HG03354 (cell line): ENCODE measurements around the gene APP.
"Not testable (repeated sequence)": the region's sequence is repeated elsewhere in the genome, so short reads cannot be mapped to it uniquely, and the experiment has no call there.

Experiments used
- ATAC-seq: cut with Tn5 transposase; IDR thresholded peaks from one replicate; pipeline ENCODE4 v1.9.1; 2021; ENCODE audit warnings: mild to moderate bottlenecking; ENCODE audit not compliant: unreplicated experiment, poor library complexity, severe bottlenecking

Gene APP

DNA sequence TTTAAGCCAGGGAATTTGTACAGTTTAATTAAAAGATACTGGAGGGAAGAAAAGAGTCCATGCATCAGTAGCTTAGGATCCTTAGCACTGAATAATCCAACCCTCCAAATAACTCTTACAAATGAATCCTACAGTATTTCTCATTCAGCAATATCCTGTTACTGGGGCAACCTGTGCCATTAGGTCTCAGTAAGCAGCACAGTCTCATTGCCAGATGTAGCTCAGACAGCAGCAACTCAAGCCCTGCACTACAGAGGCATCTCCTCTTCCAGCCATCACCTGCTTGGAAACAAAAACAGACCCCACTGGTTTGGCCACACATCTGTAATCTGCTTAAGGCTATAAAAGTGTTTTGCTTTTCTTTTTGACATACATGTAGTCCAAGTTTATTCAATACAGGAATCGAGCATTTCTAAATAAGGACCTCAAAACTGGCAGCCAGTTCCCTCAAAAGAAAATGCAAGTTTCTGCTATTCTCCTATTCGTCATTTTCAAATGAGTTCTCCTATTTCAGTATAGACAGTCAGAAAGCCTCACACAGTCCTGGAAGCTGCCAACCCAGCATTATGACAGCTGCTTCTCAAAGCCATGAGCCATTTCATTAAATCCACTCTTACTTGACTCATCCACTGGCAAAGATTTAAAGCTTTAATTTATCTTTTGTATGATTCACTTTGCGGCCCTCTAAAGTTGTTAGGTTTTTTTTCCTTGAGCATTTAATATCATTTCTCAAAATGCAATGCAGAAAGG is 129.0 kb downstream of the APP start:
- ATAC-seq = no peak

DNA sequence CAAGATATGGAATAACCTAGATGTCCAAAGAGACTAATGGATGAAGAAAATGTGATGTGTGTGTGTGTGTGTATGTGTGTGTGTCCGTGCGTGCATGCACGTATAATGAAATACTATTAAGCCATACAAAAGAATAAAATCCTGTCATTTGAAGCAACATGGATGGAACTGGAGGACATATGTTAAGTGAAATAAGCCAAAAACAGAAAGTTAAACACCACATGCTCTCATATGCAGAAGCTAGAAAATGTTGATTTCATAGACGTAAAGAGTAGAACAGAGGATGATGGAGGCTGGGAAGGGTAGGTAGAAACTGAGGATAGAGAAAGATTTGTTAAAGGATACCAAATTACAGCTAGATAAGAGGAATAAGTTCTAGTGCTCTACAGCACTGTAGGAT is 133.7 kb downstream of the APP start:
- ATAC-seq = no peak

DNA sequence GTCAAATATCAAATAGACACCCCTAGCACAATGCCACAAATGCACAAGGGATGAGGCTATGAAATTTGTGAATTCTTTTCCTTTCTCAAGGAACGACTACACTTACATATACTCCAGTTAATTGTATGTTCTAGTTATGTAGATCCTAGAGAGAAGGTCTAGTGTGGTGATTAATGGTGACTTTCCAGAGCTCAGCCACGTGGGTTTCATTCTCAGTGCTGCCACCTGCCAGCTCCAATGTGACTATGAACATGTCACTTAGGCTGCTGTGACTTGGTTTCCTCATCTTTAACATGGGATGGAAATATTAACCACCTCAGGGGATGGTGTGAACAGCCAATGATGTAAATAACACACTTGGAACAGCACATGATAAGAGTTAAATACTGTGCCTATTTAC is 138.3 kb downstream of the APP start:
- no peak for ATAC-seq

DNA sequence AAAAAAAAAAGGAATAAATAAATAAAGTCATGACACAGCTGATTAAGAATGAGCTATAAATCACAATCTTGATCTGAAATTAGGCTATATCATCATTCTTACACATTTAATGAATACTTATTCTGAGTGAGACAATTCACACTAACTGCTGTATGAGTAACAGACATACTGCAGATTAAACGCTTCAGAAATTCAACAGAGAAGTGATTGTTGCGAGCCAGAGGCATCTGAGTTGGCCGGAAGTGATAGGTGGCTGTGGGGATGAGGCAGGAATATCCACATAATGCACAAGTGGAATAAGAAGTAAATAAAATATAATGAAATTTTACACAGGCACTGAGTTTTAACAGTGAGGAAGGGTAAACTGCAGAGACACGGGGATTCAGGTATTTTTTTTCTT is 142.4 kb downstream of the APP start:
- no peak for ATAC-seq

DNA sequence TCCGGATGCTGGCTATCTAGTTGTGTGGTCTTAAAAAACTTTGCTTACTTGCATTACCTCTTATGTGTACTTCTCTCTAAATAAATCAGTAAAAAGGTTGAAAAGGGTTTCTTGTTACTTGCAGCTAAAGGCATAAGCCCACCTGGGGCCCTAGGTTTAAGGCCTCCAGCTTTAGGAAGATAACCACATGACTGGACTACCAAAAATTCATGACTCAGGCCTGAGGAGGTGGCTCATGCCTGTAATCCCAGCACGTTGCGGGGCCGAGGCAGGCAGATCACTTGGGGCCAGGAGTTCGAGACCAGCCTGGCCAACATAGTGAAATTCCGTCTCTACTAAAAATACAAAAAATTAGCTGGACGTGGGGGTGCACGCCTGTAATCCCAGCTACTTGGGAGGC is 142.9 kb downstream of the APP start:
- no peak for ATAC-seq

DNA sequence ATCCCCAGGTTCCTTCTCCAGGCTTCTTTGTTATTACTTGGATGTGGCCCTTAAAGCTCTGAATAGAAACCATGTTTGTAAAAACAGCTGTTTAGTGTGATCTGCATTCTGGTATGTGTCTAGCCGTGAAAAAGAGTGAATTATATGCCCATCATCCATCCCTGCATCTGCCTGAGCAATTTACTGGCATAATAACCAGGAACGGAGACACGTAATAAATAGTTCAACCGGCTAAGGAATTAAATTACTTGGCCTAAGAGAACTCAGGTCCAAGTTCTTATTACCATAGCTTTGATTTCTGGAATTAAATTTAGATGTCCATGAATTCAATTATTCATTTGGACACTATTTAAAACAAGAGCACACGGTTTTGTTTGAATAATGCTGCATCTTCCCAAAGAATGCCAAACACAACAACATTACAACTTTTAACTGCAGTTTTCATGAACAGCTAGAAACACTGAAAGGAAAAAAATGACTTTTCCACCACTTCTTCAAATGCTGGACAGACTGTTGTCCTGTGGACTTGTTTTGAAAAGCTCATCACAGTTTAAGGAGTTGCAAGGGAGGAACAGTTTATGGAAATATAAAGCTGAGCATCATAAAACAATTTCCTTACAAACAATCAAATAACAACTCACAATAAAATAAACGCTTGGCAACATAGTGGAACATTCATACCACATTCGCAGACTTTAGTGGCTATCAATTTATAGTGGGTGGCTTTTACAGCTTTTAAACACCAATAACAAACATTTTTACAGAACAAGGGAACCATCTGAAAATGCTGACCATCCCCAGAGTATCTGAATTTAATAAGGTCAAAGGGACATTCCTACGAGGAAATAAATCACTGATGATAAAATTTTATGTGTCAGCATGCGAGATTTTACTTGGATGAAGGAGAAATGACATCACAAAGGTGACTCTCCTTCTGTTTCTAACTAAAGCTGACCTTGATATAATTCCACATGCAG is 144.7 kb downstream of the APP start:
- ATAC-seq = no peak

DNA sequence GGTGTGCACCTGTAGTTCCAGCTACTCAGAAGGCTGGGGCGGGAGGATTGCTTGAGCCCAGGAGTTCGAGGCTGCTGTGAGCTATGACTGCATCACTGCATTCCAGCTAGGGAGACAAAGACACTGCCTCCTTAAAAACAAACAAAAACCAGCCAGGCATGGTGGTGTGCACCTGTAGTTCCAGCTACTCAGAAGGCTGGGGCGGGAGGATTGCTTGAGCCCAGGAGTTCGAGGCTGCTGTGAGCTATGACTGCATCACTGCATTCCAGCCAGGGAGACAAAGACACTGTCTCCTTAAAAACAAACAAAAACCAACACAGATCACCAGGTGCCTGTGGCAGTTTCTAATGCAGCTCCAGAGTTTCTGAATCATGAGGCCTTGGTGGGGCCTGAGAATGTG is 147.2 kb downstream of the APP start:
- not testable (repeated sequence) for ATAC-seq

DNA sequence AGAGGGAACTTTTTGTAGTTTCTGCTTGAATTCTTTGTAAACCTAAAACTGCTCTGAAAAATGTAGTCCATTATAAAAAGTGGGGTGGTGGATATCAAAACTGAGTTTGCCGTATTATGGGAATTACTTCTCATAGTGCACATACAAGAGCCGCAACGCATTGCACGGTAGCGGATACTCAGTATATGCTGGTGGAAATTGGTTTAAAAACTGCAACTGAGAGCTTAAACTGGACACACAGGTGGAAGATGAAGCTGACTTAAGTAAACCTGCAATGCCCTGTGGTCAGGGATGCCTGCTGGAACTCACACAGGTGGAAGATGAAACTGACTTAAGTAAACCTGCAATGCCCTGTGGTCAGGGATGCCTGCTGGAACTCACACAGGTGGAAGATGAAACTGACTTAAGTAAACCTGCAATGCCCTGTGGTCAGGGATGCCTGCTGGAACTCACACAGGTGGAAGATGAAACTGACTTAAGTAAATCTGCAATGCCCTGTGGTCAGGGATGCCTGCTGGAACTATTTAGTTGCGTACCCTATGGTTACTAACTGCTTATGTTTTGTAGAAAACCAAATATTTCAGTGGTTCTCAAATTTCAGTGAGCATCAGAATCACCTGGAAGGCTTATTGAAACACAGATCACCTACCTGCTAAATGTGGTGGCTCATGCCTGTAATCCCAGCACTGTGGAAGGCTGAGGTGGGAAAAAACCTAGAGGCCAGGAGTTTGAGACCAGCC is 147.8 kb downstream of the APP start:
- not testable (repeated sequence) for ATAC-seq

DNA sequence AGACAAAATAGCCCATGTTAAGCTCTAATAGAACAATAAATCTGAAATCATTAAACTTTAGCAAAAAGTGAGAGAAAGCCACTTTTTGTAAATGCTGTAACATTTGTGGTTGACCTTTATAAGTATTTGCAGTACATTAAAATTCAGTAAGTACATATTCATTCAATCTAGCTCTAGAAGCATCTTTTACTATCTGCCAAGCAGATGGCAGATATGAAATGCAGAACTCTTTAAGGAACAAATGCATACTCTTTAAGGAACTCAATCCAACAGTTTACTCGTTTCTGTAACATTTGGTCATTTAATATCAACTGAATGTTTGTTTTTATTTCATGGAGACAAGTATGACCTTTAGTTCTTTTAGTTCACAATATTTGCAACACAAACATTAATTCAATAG is 150.1 kb downstream of the APP start:
- no peak for ATAC-seq

DNA sequence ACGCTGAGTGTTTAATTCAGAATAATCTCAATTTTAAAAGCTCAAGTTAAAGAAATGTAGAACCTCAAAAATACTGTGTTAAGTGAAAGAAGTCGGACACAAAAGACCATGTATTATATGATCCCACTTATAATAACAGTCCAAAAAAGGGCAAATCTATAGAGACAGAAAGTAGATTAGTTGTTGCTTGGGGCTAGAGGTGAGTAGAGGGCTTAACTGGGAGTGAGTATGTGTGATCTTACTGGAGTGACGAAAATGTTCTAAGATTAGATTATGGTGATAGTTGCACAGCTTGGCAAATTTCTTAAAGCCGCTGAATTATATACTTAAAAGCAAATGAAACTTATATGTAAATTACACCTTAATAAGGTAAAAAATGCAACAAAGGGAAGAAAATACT is 150.5 kb downstream of the APP start:
- no peak for ATAC-seq

DNA sequence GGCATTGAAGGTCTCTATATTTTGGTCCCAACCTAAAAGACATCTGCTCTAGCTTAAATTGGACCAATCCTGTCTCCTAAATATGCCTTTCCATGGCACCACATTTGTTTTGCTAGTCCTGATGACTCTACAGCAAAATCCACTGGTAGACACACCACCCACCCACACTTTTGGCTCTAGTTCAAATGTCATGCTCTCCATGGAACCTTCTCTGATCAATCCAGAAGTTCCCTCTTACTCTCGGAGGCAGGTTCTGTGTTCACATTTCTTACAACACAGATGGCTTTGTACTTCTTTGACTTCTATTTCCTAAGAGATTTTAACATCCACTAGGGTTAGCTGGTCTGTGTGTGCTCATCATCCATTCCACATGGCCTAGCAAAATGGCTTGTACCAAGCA is 151.3 kb downstream of the APP start:
- ATAC-seq = no peak

DNA sequence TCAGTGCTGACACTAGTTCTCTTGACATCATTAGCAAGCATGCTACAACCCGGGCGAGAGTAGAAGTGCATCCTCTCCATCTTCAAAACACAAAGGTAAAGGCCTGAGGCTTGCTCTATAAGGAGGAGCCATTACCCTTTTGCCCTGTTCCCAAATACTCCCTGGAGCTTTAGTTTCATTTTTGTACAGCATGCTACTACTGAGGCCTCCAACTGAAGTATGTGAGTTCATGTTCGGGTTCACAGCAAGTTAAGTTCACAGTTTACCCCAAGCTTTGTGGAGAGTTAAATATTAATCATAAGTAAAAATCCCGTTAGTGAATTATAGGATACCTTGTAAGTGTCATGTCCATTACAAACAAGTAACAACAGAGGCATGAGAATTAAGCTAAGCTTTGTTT is 156.6 kb downstream of the APP start:
- no peak for ATAC-seq

DNA sequence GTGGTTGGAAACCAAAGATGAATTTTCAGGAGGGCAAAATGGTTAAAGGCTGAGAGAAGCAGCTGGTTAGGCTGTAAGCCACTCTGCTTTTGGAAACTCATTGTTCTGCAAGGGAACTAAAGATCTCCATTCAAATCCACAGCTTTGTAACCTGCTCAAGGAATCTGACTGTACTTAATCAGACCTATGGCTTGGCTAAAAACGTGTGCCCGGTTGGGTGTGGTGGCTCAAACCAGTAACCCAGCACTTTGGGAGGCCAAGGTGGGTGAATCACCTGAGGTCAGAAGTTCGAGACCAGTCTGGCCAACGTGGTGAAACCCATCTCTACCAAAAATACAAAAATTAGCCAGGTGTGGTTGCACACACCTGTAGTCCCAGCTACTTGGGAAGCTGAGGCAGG is 158.1 kb downstream of the APP start:
- not testable (repeated sequence) for ATAC-seq

DNA sequence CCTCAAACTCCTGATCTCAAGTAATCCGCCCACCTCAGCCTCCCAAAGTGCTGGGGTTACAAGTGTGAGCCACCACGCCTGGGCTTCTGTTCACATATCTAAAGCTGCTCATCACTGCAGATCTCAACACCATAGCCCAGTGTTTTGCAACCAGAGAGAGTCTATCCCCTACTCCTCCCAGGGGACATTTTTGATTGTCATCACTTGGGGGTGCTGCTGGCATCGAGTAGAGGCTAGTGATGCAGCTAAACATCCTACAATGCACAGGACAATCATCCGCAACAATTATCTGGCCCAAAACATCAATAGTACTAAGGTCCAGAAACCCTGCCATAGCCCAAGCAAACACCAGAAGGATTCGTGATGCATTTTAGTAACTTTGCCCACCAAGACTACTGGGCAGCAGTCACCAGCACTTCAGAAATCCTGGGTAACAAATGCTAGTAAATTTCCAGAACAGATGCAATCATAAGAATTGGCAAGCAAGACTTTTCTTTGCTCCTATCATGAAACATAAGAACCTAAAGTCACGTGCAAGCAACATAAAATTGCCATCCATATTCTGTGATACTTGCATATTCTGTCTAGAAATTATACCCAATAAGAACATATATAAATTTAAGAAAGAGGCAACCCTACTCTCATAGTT is 159.2 kb downstream of the APP start:
- ATAC-seq = no peak

DNA sequence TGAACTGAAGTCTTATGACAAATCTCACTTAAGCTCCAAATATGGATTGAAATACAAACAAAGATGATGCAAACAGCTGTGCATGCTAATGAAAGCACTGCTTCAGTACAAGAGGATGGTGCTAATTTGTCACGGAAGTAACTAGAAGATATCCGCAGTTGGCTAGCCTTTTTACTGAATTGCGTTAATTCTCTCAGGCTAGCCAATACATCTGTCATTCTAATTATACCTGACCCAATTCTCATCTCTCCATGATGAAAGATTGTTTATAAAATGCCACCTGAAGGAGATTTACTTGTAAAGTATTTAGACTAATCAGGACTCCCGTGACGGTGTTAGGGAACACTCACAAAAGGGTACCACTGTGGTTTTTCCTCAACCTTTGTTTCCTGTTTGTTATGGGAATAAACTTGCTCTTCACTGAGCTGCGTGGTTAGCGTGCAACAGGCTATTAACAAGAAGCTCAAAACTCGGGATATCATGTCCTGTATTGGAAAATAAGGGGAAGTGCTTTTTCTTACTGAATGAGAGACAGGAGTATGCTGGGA is 162.5 kb downstream of the APP start:
- ATAC-seq = no peak

DNA sequence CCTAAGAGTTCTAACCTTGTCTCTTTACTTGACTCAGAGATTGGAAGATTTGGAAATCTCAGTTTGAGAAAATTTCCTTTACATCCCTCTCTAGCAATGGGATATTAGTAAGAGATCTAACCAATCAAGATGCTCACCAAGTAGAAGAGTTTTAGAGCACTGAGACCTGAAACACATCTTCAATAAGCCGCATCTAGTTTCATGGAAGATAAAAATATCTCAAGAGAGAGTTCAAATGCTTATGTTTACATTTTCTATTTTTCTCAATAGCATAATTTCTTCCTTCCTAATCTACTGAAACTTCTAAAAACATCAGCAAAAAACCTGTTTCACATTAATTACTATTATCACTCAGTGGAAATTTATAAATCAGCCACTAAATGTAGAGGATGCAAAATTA is 165.1 kb downstream of the APP start:
- ATAC-seq = no peak

DNA sequence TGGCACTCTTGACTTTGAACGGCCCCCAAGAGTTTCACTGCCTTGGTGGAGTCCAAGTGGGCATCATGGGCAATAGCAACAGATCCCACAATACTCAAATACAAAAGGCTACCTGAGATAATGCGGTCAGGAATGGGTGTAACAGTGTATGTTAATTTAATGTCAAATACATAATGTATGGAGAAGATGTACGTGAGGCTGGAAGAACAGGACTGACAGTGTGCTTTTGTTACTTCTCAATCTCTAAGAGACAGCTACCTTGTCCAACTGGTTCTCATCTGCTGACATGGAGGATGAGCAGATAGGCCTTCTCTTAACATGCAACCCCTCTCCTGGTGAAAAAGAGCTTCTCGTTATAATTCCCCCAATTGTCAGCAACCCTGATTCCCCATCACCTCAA is 167.2 kb downstream of the APP start:
- no peak for ATAC-seq

DNA sequence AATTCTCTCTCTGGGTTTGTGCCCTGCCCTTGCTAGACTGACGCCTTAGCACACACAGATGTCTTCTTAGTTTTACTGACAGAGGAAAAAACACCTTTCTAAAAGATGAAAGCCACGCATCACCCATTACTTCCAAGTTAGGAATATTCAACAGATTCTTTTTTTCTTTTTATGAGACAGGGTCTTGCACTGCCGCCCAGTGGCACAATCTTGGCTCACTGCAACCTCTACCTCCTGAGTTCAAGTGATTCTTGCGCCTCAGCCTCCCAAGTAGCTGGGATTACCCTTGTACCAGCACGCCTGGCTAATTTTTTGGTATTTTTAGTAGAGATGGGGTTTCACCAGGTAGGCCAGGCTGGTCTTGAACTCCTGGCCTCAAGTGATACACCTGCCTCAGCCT is 169.2 kb downstream of the APP start:
- ATAC-seq = no peak

DNA sequence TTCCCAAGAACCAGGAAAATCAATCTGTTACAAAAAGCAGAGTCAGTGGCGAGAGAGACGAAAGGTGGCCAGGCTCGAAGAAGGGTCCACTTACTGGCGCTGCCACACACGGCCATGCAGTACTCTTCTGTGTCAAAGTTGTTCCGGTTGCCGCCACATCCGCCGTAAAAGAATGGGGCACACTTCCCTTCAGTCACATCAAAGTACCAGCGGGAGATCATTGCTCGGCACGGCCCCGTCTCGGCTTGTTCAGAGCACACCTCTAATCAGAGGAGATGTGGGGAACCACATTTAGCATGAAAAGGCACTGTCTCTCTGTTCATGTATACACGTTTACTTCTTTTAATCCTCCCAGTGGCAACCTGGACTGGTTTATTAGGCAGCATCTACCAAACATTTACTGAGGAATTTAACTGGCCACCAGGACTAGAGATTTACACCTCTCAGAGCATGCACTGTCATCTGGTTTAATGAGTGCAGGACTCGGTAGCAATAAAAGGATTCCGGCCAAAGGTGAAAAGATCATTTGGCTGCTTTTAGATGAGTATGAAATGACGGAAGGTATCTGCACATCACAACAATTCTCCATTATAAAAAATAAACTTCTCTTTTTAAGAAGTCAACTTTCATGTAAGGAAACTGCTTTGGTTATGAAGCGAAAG is 170.5 kb downstream of the APP start:
- ATAC-seq = no peak
